VCaP (cell line): ENCODE results near the gene CYP26B1.

Source experiments
- H3K27ac ChIP-seq: fragments of 450-650 bp; 2 replicates; pipeline ENCODE4 v1.5.1; 2017
- CTCF ChIP-seq: fragments of 450-650 bp; conservative IDR thresholded peaks from 2 replicates; pipeline ENCODE4 v1.5.1; 2017; ENCODE audit warnings: mild to moderate bottlenecking, moderate library complexity

Gene CYP26B1

GRCh38 chr2:72131371-72131891, 16.2 kb downstream of the CYP26B1 start:
- no peak overlapping the region for H3K27ac ChIP-seq
- no peak for TF ChIP-seq CTCF

- TF ChIP-seq CTCF = no peak
- no peak overlapping the region for H3K27ac ChIP-seq
These were observed 16.9 kb downstream of the CYP26B1 start for GRCh38 chr2:72130659-72131360.

- no peak for TF ChIP-seq CTCF
- H3K27ac ChIP-seq = no peak overlapping the region
These were observed 17.9 kb downstream of the CYP26B1 start for GRCh38 chr2:72129681-72130340.

- no peak for TF ChIP-seq CTCF
- H3K27ac ChIP-seq = no peak overlapping the region
These were observed 18.8 kb downstream of the CYP26B1 start for GRCh38 chr2:72128843-72129227.

GRCh38 chr2:72128059-72128842, 19.4 kb downstream of the CYP26B1 start:
- TF ChIP-seq CTCF = no peak
- no peak overlapping the region for H3K27ac ChIP-seq

- no peak overlapping the region for H3K27ac ChIP-seq
- no peak for TF ChIP-seq CTCF
These were observed 20.1 kb downstream of the CYP26B1 start for GRCh38 chr2:72127401-72128058.
